Activated CD4-positive, alpha-beta T cell treated with anti-CD3 and anti-CD28 coated beads, Interleukin-2, amount 50 U/mL, for 1 hour (primary cell): ENCODE data around the gene NONO.
"Not testable (repeated sequence)": the region's sequence is repeated elsewhere in the genome, so short reads cannot be mapped to it uniquely, and the experiment has no call there.

Source experiments
- DNase-seq: peaks from one replicate; pipeline ENCODE4 v3.0.0-alpha.2; 2020

Gene NONO

DNA sequence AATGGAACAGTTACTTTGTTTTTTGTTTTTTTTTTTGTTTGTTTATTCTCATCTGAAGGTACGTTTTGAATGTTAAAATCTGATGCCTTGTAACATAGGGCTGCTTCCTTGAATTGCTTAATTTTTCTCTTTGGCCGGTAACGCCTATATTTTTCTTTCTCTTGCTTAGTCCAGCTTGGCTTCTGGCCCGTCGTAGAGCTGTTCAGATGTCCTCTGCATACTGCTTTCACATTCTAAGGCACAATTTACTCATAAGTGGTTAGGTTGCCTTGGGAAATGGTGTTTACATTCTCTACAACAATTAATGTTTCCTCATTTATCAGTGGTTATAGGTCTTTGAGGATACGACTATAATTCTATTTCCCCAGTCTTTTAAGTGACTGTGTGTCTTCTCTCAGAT is 7.9 kb downstream of the NONO start:
- DNase-seq, result no peak

- no peak for DNase-seq
These were observed 9.4 kb downstream of the NONO start for GRCh38 chrX:71292669-71293365.

DNA sequence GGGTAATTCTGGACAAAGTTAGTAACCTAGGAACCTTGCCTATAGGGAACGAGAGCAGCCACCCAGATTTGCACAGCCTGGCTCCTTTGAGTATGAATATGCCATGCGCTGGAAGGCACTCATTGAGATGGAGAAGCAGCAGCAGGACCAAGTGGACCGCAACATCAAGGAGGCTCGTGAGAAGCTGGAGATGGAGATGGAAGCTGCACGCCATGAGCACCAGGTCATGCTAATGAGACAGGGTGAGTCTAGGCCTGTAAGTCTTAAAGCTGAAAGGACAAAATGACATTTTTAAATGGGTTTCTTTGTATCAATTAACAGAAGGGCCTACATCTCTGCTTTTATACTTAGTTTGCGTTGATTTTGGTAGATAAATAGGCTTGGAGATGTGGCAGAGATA is 13.4 kb downstream of the NONO start:
- DNase-seq, result no peak

DNA sequence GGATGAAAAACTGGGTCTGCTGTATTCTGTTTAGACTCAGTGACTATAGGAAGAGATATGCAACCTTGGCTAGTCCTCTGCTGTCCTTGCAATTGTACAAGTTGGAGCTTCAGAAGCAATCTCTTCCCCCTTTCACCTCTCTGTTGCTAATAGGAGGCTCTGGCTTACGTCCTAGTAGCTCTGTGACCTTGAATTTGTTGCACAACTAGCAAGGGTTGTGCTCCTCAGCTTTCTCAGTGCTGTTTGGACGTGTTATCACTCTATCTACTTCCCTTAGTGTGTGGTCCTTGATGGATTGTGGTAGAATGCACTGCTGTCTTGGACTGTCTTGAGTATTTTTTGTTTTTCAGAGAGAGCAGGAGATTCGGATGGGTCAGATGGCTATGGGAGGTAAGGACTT is 14.7 kb downstream of the NONO start:
- DNase-seq, result no peak

DNA sequence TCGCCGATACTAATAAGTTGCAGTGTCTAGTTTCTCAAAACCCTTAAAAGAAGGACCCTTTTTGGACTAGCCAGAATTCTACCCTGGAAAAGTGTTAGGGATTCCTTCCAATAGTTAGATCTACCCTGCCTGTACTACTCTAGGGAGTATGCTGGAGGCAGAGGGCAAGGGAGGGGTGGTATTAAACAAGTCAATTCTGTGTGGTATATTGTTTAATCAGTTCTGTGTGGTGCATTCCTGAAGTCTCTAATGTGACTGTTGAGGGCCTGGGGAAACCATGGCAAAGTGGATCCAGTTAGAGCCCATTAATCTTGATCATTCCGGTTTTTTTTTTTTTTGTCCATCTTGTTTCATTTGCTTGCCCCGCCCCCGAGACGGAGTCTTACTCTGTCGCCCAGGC is 16.6 kb downstream of the NONO start:
- DNase-seq, result not testable (repeated sequence)

- not testable (repeated sequence) for DNase-seq
These were observed 17.1 kb downstream of the NONO start for GRCh38 chrX:71300495-71300894.

- DNase-seq, result no peak
These were observed 17.9 kb downstream of the NONO start, which contains the start of gene ITGB1BP2 for GRCh38 chrX:71301195-71301924. Gene ITGB1BP2 (plus strand): TSS chrX:71301750. CDS start chrX:71301807, 57 bp downstream.

DNA sequence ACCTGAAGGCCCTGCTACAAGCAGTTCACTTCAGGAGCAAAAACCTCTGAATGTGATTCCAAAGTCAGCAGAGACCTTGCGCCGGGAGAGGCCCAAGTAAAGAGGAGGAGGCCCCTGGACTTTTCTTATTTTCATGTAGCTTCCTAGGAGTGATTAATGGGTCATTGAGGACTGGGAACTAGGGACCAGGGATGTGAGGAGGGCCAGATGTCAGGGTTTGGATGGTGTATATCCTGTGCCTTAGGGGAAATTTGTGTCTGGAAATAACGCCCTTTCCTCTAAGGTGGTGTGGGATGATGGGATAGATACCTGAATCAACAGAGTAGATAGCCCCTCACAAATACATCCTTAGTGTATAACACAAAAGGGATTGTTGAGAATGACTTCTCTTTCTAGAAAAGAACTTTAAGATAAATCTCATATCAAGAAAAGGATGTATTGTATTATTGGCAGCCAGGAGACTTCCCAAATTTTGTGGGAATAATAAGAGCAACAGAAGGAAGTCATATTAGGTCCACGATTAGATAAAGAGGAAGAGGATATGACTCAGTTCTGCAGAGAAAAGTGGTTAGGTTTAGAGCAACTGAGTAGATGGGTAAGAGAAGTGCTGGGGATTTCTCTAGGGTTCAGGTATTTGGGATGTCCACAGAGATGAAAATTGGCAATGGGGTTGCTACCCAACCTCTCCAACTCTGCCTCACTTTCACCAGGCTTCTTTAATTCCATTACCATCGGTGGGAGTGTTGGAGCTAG is 19.2 kb downstream of the NONO start:
- no peak for DNase-seq

DNA sequence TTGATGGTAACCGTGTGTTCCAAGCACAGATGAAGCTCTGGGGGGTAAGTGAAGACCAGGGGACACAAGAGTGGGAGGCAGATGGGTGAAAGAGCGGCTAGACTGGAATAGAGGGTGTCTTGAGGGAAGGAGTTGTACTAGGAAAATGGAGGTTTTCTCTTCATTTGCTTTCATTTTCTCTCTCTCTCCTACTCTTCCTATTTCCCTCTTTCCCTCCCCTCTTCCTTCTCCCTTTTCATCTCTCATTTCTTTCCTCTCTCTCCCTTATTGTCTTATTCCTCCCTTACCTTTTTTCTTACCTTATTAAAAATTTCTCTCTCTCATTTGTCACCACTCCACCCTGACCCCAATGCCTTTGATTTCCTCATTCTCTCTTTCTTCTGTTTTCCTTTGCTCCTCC is 21.1 kb downstream of the NONO start:
- DNase-seq, result no peak

DNA sequence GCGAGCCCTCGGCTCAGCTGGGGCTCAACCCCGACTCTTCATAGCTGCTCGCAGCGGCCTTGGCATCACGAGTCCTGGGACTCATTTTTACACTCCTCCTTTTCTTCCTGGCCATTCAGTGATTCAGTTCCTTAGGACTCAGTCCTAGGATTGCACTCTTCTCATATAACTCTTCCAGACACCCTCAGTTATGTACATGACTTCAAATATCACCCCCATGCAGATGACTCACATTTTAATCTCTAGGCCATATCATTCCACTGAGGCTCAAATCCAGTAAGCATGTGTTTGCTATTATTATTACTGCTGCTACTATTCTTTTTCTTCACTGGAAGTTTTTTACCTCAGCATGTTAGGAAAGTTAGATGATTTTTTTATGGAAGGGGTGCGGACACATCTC is 32.5 kb downstream of the NONO start:
- no peak for DNase-seq

GRCh38 chrX:71316959-71317358 is 33.5 kb downstream of the NONO start:
- not testable (repeated sequence) for DNase-seq

- no peak for DNase-seq
These were observed 36.7 kb downstream of the NONO start for GRCh38 chrX:71320126-71320525.

DNA sequence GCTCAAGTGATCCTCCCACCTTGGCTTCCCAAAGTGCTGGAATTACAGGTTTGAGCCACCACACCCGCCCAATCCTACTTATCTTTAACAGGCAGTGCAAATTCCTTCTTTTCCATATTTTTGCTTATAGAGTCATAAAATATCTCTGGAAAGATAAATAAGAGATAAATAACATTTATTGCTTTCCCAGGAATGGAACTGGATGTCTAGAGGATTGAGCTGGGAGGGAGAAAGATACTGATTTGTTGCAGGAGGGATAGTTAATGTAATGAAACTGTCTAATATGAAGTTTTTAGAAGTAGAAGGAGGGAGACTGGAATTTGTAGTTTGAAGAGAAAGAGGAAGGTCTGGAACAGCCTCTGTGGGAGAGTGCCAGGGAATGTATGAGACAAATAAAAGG is 38.3 kb downstream of the NONO start:
- no peak for DNase-seq

DNA sequence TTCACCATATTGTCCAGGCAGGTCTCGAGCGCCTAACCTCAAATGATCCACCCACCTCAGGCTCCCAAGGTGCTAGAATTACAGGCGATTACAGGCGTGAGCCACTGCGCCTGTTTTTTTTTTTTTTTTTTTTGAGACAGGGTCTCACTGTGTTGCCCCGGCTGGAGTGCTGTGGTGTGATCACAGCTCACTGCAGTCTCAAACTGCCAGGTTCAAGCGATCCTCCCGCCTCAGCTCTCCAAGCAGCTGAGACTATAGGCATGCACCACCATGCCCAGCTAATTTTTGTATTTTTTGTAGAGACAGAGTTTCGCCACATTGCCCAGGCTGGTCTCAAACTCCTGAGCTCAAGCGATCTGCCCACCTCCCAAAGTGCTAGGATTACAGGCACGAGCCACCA is 41.0 kb downstream of the NONO start:
- not testable (repeated sequence) for DNase-seq

GRCh38 chrX:71326394-71326793 is 43.0 kb downstream of the NONO start:
- no peak for DNase-seq

DNA sequence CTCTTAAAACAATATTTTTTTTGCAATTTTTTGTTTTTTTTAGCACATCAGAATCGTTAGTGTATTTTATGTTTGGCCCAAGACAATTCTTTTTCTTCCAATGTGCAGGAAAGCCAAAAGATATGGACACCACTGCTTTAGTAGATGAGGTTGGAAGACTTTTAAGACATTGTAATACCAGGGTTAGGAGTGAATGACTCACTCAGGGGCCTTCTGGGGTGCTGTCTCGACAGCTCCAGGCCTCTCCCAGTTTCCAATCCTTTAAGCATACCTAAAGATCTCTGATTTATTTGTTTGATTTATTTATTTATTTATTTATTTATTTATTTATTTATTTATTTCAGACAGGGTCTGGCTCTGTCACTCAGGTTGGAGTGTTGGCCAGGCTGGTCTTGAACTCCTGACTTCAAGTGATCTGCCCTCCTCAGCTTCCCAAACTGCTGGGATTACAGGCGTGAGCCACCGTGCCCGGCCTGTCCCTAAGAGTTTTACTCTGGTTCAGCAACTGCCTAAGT is 65.8 kb downstream of the NONO start:
- not testable (repeated sequence) for DNase-seq

DNA sequence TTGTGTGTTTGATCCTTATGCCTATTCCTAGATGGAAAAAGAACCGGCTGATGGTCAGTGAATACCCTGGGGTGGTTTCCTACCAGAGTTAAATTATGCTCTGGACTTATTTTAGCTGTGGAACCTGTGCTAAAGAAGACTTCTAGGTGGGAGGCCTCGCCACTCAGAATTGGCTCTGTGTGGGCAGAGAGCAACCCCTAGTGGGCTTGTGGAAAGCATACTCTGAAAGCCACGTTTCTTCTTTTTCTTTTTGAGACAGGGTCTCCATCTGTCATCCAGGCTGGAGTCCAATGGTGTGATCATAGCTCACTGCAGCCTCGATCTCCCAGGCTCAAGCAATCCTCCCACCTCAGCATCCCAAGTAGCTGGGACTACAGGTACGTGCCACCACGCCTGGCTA is 66.4 kb downstream of the NONO start:
- DNase-seq, result not testable (repeated sequence)
